A549 (cell line): Measurements from ENCODE around the gene PMFBP1.

Experiments used
- NFE2L2 ChIP-seq: fragments of 150-350 bp; conservative IDR thresholded peaks from 2 replicates; pipeline ENCODE4 v1.6.1; 2014; ENCODE audit warnings: low read length
- RAD21 ChIP-seq, 2 experiments: fragments of >200 bp in 1 of 2; sonication (Bioruptor Twin) in 1 of 2; formaldehyde crosslinking in 1 of 2; IDR thresholded peaks in 1 of 2; conservative IDR thresholded peaks in 1 of 2; 2 replicates in 1 of 2; 3 replicates in 1 of 2; pipeline ENCODE4 v1.6.1; 2012 to 2018; ENCODE audit warnings: inconsistent platforms in 1 of 2
- SMC3 ChIP-seq: fragments of >200 bp; sonication (Bioruptor Twin); formaldehyde crosslinking; IDR thresholded peaks from 3 replicates; pipeline ENCODE4 v1.6.1; 2018; ENCODE audit warnings: inconsistent platforms
- TF ChIP-seq, protein P1 (sequence below): fragments of >200 bp; sonication (Bioruptor Twin); formaldehyde crosslinking; IDR thresholded peaks from 3 replicates; pipeline ENCODE4 v1.5.1; 2016

DNA sequence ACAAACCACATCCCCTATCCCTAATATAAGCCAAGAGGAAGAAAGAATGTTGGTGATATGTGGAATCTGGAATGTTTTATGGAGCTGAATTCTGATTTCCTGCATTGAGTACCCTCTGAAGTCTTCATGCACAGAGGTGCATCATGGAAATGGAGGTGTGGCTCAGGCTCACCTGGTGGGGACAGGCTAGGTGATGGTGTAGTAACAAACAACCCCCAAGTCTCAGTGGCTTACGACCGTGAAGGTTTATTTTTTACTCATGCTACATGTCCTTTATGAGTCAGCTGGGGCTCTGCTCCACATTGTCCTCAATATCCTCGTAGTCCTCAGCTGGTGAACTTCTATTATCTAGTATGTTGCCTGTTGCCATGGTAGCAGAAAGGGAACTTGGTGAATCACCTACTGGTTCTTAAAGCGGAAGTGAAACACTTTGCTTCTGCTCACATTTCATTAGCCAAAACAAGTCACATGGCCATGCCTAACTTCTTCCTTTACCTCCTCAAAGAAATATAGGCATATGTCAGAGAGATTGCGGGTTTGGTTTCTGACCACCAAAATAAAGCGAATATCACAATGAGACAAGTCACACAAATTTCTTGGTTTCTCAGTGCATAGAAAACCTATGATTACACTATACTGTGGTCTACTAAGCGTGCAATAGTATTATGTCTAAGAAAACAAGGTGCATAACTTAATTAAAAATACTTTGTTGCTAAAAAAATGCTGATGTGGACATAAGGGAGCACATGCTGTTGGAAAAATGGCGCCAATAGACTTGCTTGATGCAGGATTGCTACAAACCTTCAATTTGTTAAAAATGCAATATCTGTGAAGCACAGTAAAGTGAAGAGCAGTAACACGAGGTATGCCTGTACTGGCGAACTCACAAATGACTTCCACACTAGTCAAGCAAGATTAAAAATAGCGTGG is at the start of gene PMFBP1:
- no peak for TF ChIP-seq NFE2L2
- TF ChIP-seq RAD21 (conservative IDR thresholded peaks at IDR 0.05 in 1 of 2, IDR thresholded peaks at IDR 0.05 in 1 of 2): no peak
- no peak for TF ChIP-seq SMC3
- TF ChIP-seq, protein P1, sequence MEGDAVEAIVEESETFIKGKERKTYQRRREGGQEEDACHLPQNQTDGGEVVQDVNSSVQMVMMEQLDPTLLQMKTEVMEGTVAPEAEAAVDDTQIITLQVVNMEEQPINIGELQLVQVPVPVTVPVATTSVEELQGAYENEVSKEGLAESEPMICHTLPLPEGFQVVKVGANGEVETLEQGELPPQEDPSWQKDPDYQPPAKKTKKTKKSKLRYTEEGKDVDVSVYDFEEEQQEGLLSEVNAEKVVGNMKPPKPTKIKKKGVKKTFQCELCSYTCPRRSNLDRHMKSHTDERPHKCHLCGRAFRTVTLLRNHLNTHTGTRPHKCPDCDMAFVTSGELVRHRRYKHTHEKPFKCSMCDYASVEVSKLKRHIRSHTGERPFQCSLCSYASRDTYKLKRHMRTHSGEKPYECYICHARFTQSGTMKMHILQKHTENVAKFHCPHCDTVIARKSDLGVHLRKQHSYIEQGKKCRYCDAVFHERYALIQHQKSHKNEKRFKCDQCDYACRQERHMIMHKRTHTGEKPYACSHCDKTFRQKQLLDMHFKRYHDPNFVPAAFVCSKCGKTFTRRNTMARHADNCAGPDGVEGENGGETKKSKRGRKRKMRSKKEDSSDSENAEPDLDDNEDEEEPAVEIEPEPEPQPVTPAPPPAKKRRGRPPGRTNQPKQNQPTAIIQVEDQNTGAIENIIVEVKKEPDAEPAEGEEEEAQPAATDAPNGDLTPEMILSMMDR: no peak
